MM.1S (cell line): Measurements from ENCODE around the gene NDUFB2.

ENCODE experiments used
- DNase-seq: peaks from one replicate; pipeline ENCODE4 v3.0.0-alpha.2; 2015
- H2AFZ ChIP-seq: fragments of 300-600 bp; sonication (generic); 2 replicates; pipeline ENCODE4 v1.6.0; 2016; ENCODE audit warnings: antibody characterized with exemption, low read length
- H3F3A ChIP-seq: fragments of 300-600 bp; sonication (generic); 2 replicates; pipeline ENCODE4 v1.6.1; 2016; ENCODE audit warnings: mild to moderate bottlenecking, antibody characterized with exemption, low read length, moderate library complexity, mixed read lengths; ENCODE audit not compliant: insufficient read depth
- H3K27ac ChIP-seq: fragments of 300-600 bp; sonication (generic); 2 replicates; pipeline ENCODE4 v1.5.1; 2016; ENCODE audit warnings: mild to moderate bottlenecking, low read length
- H3K27me3 ChIP-seq: fragments of 300-600 bp; sonication (generic); replicated peaks from 2 replicates; pipeline ENCODE4 v1.6.0; 2016; ENCODE audit warnings: low read length; ENCODE audit not compliant: insufficient read depth
- H3K36me3 ChIP-seq: fragments of 300-600 bp; sonication (generic); replicated peaks from 2 replicates; pipeline ENCODE4 v1.6.1; 2016; ENCODE audit warnings: mild to moderate bottlenecking, low read length, mixed read lengths; ENCODE audit not compliant: insufficient read depth
- H3K4me1 ChIP-seq: fragments of 300-600 bp; sonication (generic); 2 replicates; pipeline ENCODE4 v1.6.1; 2016; ENCODE audit warnings: low read length, mixed read lengths
- H3K4me2 ChIP-seq: fragments of 300-600 bp; sonication (generic); 2 replicates; pipeline ENCODE4 v1.6.0; 2016; ENCODE audit warnings: low read depth, low read length
- H3K4me3 ChIP-seq: fragments of 300-600 bp; sonication (generic); 2 replicates; pipeline ENCODE4 v1.5.1; 2016; ENCODE audit warnings: low read length, mixed read lengths
- H3K79me2 ChIP-seq: fragments of 300-600 bp; sonication (generic); 2 replicates; pipeline ENCODE4 v1.6.1; 2016; ENCODE audit warnings: mixed run types, low read length, mixed read lengths
- H3K9ac ChIP-seq: fragments of 300-600 bp; sonication (generic); 2 replicates; pipeline ENCODE4 v1.6.1; 2016; ENCODE audit warnings: low read length, mixed read lengths
- H3K9me2 ChIP-seq: fragments of 300-600 bp; sonication (generic); replicated peaks from 2 replicates; pipeline ENCODE4 v1.6.1; 2016; ENCODE audit warnings: mild to moderate bottlenecking, low read length, mixed read lengths; ENCODE audit not compliant: insufficient read depth
- H3K9me3 ChIP-seq: fragments of 300-600 bp; sonication (generic); replicated peaks from 2 replicates; pipeline ENCODE4 v1.6.1; 2016; ENCODE audit warnings: mild to moderate bottlenecking, low read length, mixed read lengths; ENCODE audit not compliant: insufficient read depth
- H4K20me1 ChIP-seq: fragments of 300-600 bp; sonication (generic); 2 replicates; pipeline ENCODE4 v1.6.1; 2016; ENCODE audit warnings: mild to moderate bottlenecking, low read length, moderate library complexity, mixed read lengths; ENCODE audit not compliant: insufficient read depth
- CTCF ChIP-seq: fragments of 300-600 bp; sonication (generic); IDR thresholded peaks from 2 replicates; pipeline ENCODE4 v1.5.1; 2016; ENCODE audit warnings: antibody characterized with exemption, low read length, mixed read lengths
- EZH2 ChIP-seq: fragments of 300-600 bp; sonication (generic); optimal IDR thresholded peaks from 2 replicates; pipeline ENCODE3; 2017; ENCODE audit warnings: low read depth, mild to moderate bottlenecking, antibody characterized with exemption, low read length, mixed read lengths
- EZH2phosphoT487 ChIP-seq: fragments of 300-600 bp; sonication (generic); IDR thresholded peaks from 2 replicates; pipeline ENCODE4 v1.6.1; 2018; ENCODE audit warnings: antibody characterized with exemption, low read length

NDUFB2 gene

DNA sequence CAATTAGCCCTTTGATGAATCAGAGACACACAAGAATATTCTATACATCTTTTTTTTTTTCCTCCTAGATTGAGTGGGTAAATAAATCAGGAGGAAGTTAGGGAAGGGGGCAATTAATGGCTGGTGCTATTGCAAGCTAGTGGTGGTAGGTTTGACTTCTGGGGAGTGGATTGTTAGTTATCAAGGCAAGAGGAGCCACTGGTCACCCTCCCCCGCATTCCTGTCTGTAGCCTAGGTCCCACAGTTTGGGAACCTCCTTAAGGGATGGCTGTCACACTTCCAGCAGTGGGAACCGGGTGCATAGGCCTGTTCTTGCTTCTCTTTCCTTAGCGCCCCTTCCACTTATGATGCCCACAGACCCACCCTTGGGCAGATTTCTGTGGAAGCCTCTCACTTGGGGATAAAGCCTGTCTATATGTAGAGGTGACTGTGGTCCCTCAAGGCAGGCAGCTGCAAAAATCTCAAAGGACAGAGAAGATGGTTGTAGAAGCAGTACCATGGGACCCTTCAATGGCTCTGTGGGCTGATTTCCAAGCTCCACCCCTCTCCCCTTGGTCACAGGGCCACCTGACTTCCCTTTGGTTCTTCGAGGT is 26.1 kb upstream of the NDUFB2 start:
- Histone ChIP-seq H3K4me2 (no peak overlapping the region), H3K9ac (no peak overlapping the region), H3K27ac (no peak overlapping the region), H3K79me2 (no peaks in the 10 kb centered on the region), H3K9me2 (no peaks in the 10 kb centered on the region), H3K27me3 (no peaks in the 10 kb centered on the region), H3K9me3 (no peaks in the 10 kb centered on the region), H3K4me1 (peaks cover 23% of the 10 kb centered on the region), H3K36me3 (no peaks in the 10 kb centered on the region), H4K20me1 (no peaks in the 10 kb centered on the region), H2AFZ (no peak overlapping the region), H3K4me3 (no peak overlapping the region), H3F3A (peaks cover 17% of the 10 kb centered on the region)
- TF ChIP-seq CTCF (no peak), EZH2phosphoT487 (no peak), EZH2 (no peak)
- DNase-seq = no peak

GRCh38 chr7:140671966-140672365 is 24.5 kb upstream of the NDUFB2 start:
- Histone ChIP-seq H3K9me2 (no peaks in the 10 kb centered on the region), H3K9ac (no peak overlapping the region), H3K4me3 (peak overlapping the region; percentile 38; the same call in 1 of the 2 replicates), H3K9me3 (no peaks in the 10 kb centered on the region), H4K20me1 (no peaks in the 10 kb centered on the region), H3K79me2 (no peaks in the 10 kb centered on the region), H3K36me3 (no peaks in the 10 kb centered on the region), H3F3A (peaks cover 28% of the 10 kb centered on the region), H2AFZ (peak overlapping the region; percentile 54), H3K27me3 (no peaks in the 10 kb centered on the region), H3K27ac (no peak overlapping the region), H3K4me2 (peak overlapping the region; percentile 51; the same call in 1 of the 2 replicates), H3K4me1 (peaks cover 38% of the 10 kb centered on the region)
- no peak for TF ChIP-seq CTCF
- no peak for DNase-seq

GRCh38 chr7:140672382-140673062 is 24.0 kb upstream of the NDUFB2 start, which contains the start of gene ADCK2:
Gene ADCK2, plus strand, starts transcription at chr7:140672945. Its CDS starts 386 bp downstream, at chr7:140673331.
- H4K20me1 ChIP-seq = no peaks in the 10 kb centered on the region
- peak within 1 kb of the TSS; percentile 75 for H3K9ac ChIP-seq
- no peaks in the 10 kb centered on the region for H3K9me3 ChIP-seq
- no peak for TF ChIP-seq EZH2phosphoT487
- no peak for TF ChIP-seq CTCF
- no peak for TF ChIP-seq EZH2
- peak; percentile 69 for DNase-seq
- H3K27me3 ChIP-seq = no peaks in the 10 kb centered on the region
- peaks cover 38% of the 10 kb centered on the region for H3K4me1 ChIP-seq
- H3K4me2 ChIP-seq = peak within 1 kb of the TSS; percentile 95
- no peaks in the 10 kb centered on the region for H3K9me2 ChIP-seq
- H3K36me3 ChIP-seq = no peaks in the 10 kb centered on the region
- H2AFZ ChIP-seq = peak within 1 kb of the TSS; percentile 60
- peak within 1 kb of the TSS; percentile 68 for H3K4me3 ChIP-seq
- H3K79me2 ChIP-seq = no peaks in the 10 kb centered on the region
- peaks cover 28% of the 10 kb centered on the region for H3F3A ChIP-seq
- peak within 1 kb of the TSS; percentile 74 for H3K27ac ChIP-seq
